Prostate gland (tissue), 2 donors: ENCODE data around the gene ACTR3.

ENCODE experiments used
- POLR2A ChIP-seq: fragments of 450-650 bp; IDR thresholded peaks from one replicate; pipeline ENCODE4 v1.6.1; 2016; ENCODE audit warnings: antibody characterized with exemption, mild to moderate bottlenecking
- POLR2AphosphoS5 ChIP-seq: sonication (generic); formaldehyde crosslinking; IDR thresholded peaks from one replicate; pipeline ENCODE4 v1.6.1; 2017; ENCODE audit warnings: antibody characterized with exemption
- TF ChIP-seq, protein P1 (sequence below), 4 experiments: fragments of 200-600 bp in 2 of 4; fragments of 450-650 bp in 2 of 4; sonication (generic) in 2 of 4; IDR thresholded peaks; 1 replicate in 3 of 4; 2 replicates in 1 of 4; pipeline ENCODE4 v1.5.1; 2016 to 2019; ENCODE audit warnings: antibody characterized with exemption in 4 of 4, mild to moderate bottlenecking in 2 of 4, moderate library complexity in 2 of 4

DNA sequence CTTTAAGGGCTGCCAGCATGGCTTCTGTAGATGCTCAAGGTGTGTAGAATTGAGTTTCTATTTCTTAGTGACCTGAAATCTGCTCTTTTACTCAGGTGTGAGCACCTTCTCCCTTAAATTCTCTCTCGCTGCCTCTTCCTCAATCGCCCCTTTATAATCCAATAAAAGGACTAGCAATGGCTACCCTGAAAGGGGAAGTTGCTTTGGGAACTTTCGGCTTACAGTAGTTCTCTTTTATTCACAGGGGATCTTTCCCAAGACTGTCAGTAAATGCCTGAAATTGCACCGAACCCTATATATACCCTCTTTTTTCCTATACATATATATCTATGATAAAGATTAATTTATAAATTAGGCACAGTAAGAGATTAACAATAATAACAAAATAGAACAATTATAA, 121.8 kb downstream of the ACTR3 start:
- TF ChIP-seq, protein P1, sequence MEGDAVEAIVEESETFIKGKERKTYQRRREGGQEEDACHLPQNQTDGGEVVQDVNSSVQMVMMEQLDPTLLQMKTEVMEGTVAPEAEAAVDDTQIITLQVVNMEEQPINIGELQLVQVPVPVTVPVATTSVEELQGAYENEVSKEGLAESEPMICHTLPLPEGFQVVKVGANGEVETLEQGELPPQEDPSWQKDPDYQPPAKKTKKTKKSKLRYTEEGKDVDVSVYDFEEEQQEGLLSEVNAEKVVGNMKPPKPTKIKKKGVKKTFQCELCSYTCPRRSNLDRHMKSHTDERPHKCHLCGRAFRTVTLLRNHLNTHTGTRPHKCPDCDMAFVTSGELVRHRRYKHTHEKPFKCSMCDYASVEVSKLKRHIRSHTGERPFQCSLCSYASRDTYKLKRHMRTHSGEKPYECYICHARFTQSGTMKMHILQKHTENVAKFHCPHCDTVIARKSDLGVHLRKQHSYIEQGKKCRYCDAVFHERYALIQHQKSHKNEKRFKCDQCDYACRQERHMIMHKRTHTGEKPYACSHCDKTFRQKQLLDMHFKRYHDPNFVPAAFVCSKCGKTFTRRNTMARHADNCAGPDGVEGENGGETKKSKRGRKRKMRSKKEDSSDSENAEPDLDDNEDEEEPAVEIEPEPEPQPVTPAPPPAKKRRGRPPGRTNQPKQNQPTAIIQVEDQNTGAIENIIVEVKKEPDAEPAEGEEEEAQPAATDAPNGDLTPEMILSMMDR (IDR thresholded peaks at IDR 0.05) = no peak
- TF ChIP-seq POLR2A = no peak
- no peak for TF ChIP-seq POLR2AphosphoS5
